Measurements from ENCODE around the gene SH2D1B. TPM values are rescaled to one million over a fixed set of nuclear protein-coding genes. Genes with fewer than 3 reads are reported as not detected.

The SH2D1B gene
- total and polyA plus RNA-seq, 2 donors (not counting 3 experiments of a cell fraction or from before 2014, with no cell fraction given) = not detected

DNA sequence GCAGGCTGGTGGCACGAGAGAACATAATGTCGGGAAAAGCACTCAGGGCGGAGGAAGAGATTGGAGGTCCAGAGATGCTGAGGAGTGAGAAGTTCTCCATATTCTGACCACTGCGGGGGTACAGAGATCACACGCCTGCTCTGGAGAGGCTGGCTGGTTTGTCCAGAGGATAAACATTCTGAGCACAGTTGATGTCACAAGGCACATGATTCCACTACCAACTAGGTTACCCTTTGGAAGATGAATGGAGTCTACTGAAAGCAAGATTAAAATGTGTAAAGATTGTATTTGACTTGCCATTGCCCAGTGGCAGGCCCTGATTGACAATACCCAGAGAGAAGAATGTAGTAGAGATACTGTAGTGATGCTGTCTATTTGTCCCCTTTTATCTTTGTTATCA is 35.2 kb downstream of the SH2D1B start, which contains the start of gene SPATA46:
Gene SPATA46, minus strand, starts transcription at position 164 of the 400 bp plus-strand sequence. Its CDS starts 64 bp downstream, at position 100.
- Histone ChIP-seq H3K9me3 (replicated peaks; ENCODE audit: control insufficient read depth, insufficient read depth, low read length) (no peaks in the 10 kb centered on the region), H4K20me1 (replicated peaks; ENCODE audit: control insufficient read depth, extremely low read depth, insufficient read depth, low read length) (no peaks in the 10 kb centered on the region), H3K9ac (replicated peaks; ENCODE audit: extremely low read depth, insufficient read depth, low read length) (no peak within 1 kb of the TSS), H3K9me1 (replicated peaks; ENCODE audit: control insufficient read depth, extremely low read depth, insufficient read depth, low read length) (no peaks in the 10 kb centered on the region), H3K4me2 (ENCODE audit: insufficient read depth, low read length) (no peak within 1 kb of the TSS), H3K36me3 (ENCODE audit: control insufficient read depth in 2 of 2, extremely low read depth in 1 of 2, insufficient read depth in 2 of 2, low read length in 2 of 2) (no peaks in the 10 kb centered on the region), H3K4me3 (replicated peaks in 1 of 3; ENCODE audit: insufficient read depth in 1 of 3, low read depth in 1 of 3, low read length in 3 of 3) (no peak within 1 kb of the TSS), H3K27me3 (ENCODE audit: control insufficient read depth in 2 of 2, insufficient read depth in 2 of 2, low read length in 2 of 2) (no peaks in the 10 kb centered on the region), H3K4me1 (ENCODE audit: control insufficient read depth, extremely low read depth, insufficient read depth, low read length) (no peaks in the 10 kb centered on the region), H3K79me2 (ENCODE audit: control insufficient read depth, insufficient read depth, low read length) (no peaks in the 10 kb centered on the region), H2AFZ (ENCODE audit: low read depth, low read length) (no peak within 1 kb of the TSS), H3K27ac (ENCODE audit: insufficient read depth, low read depth, low read length) (no peak within 1 kb of the TSS)
- intact Hi-C loops (cut with micrococcal nuclease) (no loop called here), dilution Hi-C loops (cut with MboI; ENCODE audit: extremely low pct_ligation_motif_present, low sequenced_read_pairs) (no loop called here)
- BruUV-seq (replicated peaks) = no TSS peak
- CTCF ChIA-PET = interaction anchor here (1.0 kb wide), 1 partner anchor 19 kb away, joined by 3 read pairs; no protein-coding TSS in a partner anchor
- FAIRE-seq (no peak), DNase-seq (ENCODE audit: low read depth, low spot score) (no peak)
- POLR2A ChIA-PET = no interaction called here
- TF ChIP-seq FOS (IDR thresholded peaks at IDR 0.05; ENCODE audit: borderline replicate concordance, insufficient read depth, low read length) (no peak), MYC (IDR thresholded peaks at IDR 0.05; ENCODE audit: low read depth, low read length) (no peak), EZH2 (IDR thresholded peaks at IDR 0.05; ENCODE audit: borderline replicate concordance, low read depth, low read length, severe bottlenecking) (no peak), GATA2 (IDR thresholded peaks at IDR 0.05; ENCODE audit: insufficient read depth, insufficient read length, low read depth, low read length) (no peak), POLR2AphosphoS5 (IDR thresholded peaks at IDR 0.05; ENCODE audit: insufficient read depth, low read depth, low read length) (no peak), CTCF (IDR thresholded peaks at IDR 0.05; ENCODE audit: extremely low read depth in 1 of 2, insufficient read depth in 1 of 2, low read depth in 1 of 2, low read length in 2 of 2) (no peak), JUN (IDR thresholded peaks at IDR 0.05; ENCODE audit: borderline replicate concordance, insufficient read depth, insufficient read length, low read depth) (no peak), POLR2A (IDR thresholded peaks at IDR 0.05; ENCODE audit: low read depth, low read length) (no peak)
- TF ChIP-seq, protein P1, sequence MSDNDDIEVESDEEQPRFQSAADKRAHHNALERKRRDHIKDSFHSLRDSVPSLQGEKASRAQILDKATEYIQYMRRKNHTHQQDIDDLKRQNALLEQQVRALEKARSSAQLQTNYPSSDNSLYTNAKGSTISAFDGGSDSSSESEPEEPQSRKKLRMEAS (IDR thresholded peaks at IDR 0.05; ENCODE audit: insufficient read depth, insufficient read length) = no peak
